GM18517 (cell line): ENCODE measurements around the gene VWF.
"Not testable (repeated sequence)": the region's sequence is repeated elsewhere in the genome, so short reads cannot be mapped to it uniquely, and the experiment has no call there.

Experiments
- ATAC-seq: cut with Tn5 transposase; IDR thresholded peaks from one replicate; pipeline ENCODE4 v1.9.1; 2021; ENCODE audit warnings: mild to moderate bottlenecking, moderate library complexity; ENCODE audit not compliant: unreplicated experiment

Gene VWF

GRCh38 chr12:6124411-6125309, at the start of gene VWF:
Gene VWF (minus strand): TSS chr12:6124670. CDS start chr12:6123196, 1,474 bp downstream.
- ATAC-seq = no peak

- no peak for ATAC-seq
These were observed 48.4 kb upstream of the VWF start for GRCh38 chr12:6172862-6173261.

- no peak for ATAC-seq
These were observed 47.6 kb upstream of the VWF start for GRCh38 chr12:6172086-6172485.

- no peak for ATAC-seq
These were observed 47.0 kb upstream of the VWF start for GRCh38 chr12:6171409-6172015.

- peak; percentile 86 for ATAC-seq
These were observed 43.1 kb upstream of the VWF start for GRCh38 chr12:6167327-6168280.

GRCh38 chr12:6166808-6167207, 42.3 kb upstream of the VWF start:
- no peak for ATAC-seq

- ATAC-seq = no peak
These were observed 40.9 kb upstream of the VWF start for GRCh38 chr12:6165395-6165794.

GRCh38 chr12:6163416-6164060, 39.1 kb upstream of the VWF start:
- ATAC-seq = no peak

GRCh38 chr12:6161124-6161882, 36.8 kb upstream of the VWF start:
- no peak for ATAC-seq

- ATAC-seq = not testable (repeated sequence)
These were observed 35.7 kb upstream of the VWF start for GRCh38 chr12:6160049-6160649.

- not testable (repeated sequence) for ATAC-seq
These were observed 34.9 kb upstream of the VWF start for GRCh38 chr12:6159166-6160011.

GRCh38 chr12:6158749-6159148, 34.3 kb upstream of the VWF start:
- no peak for ATAC-seq

- ATAC-seq = no peak
These were observed 33.8 kb upstream of the VWF start for GRCh38 chr12:6158255-6158654.

GRCh38 chr12:6157482-6157881, 33.0 kb upstream of the VWF start:
- ATAC-seq = no peak

- no peak for ATAC-seq
These were observed 30.4 kb upstream of the VWF start for GRCh38 chr12:6154730-6155459.

GRCh38 chr12:6148722-6149121, 24.3 kb upstream of the VWF start:
- ATAC-seq = not testable (repeated sequence)

GRCh38 chr12:6148061-6148460, 23.6 kb upstream of the VWF start:
- no peak for ATAC-seq

- no peak for ATAC-seq
These were observed 22.5 kb upstream of the VWF start for GRCh38 chr12:6146951-6147350.
